Thoracic aorta (tissue), 2 donors: Measurements from ENCODE around the gene UTP11. TPM values are rescaled to one million over a fixed set of nuclear protein-coding genes. Genes with fewer than 3 reads are reported as not detected.

Experiments used
- ATAC-seq: fragments of 150-250 bp; one replicate; pipeline ENCODE4 v1.8.0; 2017; ENCODE audit warnings: low read depth; ENCODE audit not compliant: insufficient number of reproducible peaks, low FRiP score
- DNase-seq: peaks from one replicate; pipeline ENCODE4 v3.0.0-alpha.2; 2020; ENCODE audit warnings: low spot score
- H3K27ac ChIP-seq, 2 donors: fragments of 200-600 bp; sonication (generic); 1 replicate in 1 of 2; 2 replicates in 1 of 2; pipeline ENCODE4 v1.5.1; 2016; ENCODE audit warnings: mild to moderate bottlenecking in 2 of 2, moderate library complexity in 2 of 2
- H3K27me3 ChIP-seq: fragments of 200-600 bp; sonication (generic); replicated peaks from 2 replicates; pipeline ENCODE4 v1.6.0; 2016; ENCODE audit warnings: mild to moderate bottlenecking; ENCODE audit not compliant: insufficient read depth
- H3K36me3 ChIP-seq: fragments of 200-600 bp; sonication (generic); one replicate; pipeline ENCODE4 v1.5.1; 2016
- H3K4me1 ChIP-seq, 2 donors: fragments of 200-600 bp; sonication (generic); 1 replicate in 1 of 2; 2 replicates in 1 of 2; pipeline versions ENCODE4 v1.5.1 to v1.6.0; 2016; ENCODE audit warnings: low read depth in 2 of 2, mild to moderate bottlenecking in 1 of 2; ENCODE audit not compliant: control insufficient read depth in 1 of 2
- H3K4me3 ChIP-seq: fragments of 200-600 bp; sonication (generic); 2 replicates; pipeline ENCODE4 v1.5.1; 2016; ENCODE audit warnings: mild to moderate bottlenecking
- H3K9me3 ChIP-seq: fragments of 200-600 bp; sonication (generic); 2 replicates; pipeline ENCODE4 v1.5.1; 2016
- CTCF ChIP-seq: fragments of 200-600 bp; sonication (generic); IDR thresholded peaks from one replicate; pipeline ENCODE4 v1.5.1; 2019; ENCODE audit warnings: antibody characterized with exemption
- total RNA-seq, 2 donors: library from RNA; depleted of rRNA; stranded (reverse); fragments of >200 nt; gene quantifications; one replicate each; pipeline versions ENCODE4 v1.1.0 to v1.2.3, GENCODE V29; 2016

UTP11 gene
- total RNA-seq, 2 donors from 2014 or later: 14.6 to 76.9 TPM

- no peak for ATAC-seq
- Histone ChIP-seq H3K27ac (no peak overlapping the region), H3K36me3 (no peaks in the 10 kb centered on the region), H3K4me3 (no peak overlapping the region), H3K9me3 (no peaks in the 10 kb centered on the region), H3K27me3 (no peaks in the 10 kb centered on the region), H3K4me1 (no peaks in the 10 kb centered on the region)
- no peak for TF ChIP-seq CTCF
- DNase-seq: no peak
Measured at GRCh38 chr1:38073534-38074301, 61.2 kb downstream of the UTP11 start.

GRCh38 chr1:38074302-38074677 is 61.8 kb downstream of the UTP11 start:
- TF ChIP-seq CTCF: no peak
- H3K4me3 ChIP-seq: no peak overlapping the region
- H3K36me3 ChIP-seq: no peaks in the 10 kb centered on the region
- DNase-seq: no peak
- ATAC-seq: no peak
- H3K4me1 ChIP-seq: no peaks in the 10 kb centered on the region
- no peak overlapping the region for H3K27ac ChIP-seq
- no peaks in the 10 kb centered on the region for H3K27me3 ChIP-seq
- no peaks in the 10 kb centered on the region for H3K9me3 ChIP-seq

Other genes starting within 250 kb of the UTP11 start
- gene EPHA10, start 247.6 kb upstream of the UTP11 start, total RNA-seq: not detected
- gene MANEAL, start 218.9 kb upstream of the UTP11 start, total RNA-seq: 1 to 10 TPM; 1.8 TPM
- 10 to 100 TPM; 33.9 to 96.0 TPM for gene C1orf122, start 204.9 kb upstream of the UTP11 start, total RNA-seq
- 1 to 10 TPM; 8.7 to 9.7 TPM for gene YRDC, start 204.5 kb upstream of the UTP11 start, total RNA-seq
- 1 to 10 TPM; 4.5 to 9.3 TPM for gene MTF1, start 153.1 kb upstream of the UTP11 start, total RNA-seq
- gene INPP5B, start 65.7 kb upstream of the UTP11 start, total RNA-seq: 10 to 100 TPM; 44.2 to 44.5 TPM
- gene SF3A3, start 22.7 kb upstream of the UTP11 start, total RNA-seq: 10 to 100 TPM; 31.8 to 61.3 TPM
- 10 to 100 TPM; 57.0 to 90.7 TPM for gene FHL3, start 7.2 kb upstream of the UTP11 start, total RNA-seq
- gene POU3F1, start 34.1 kb downstream of the UTP11 start, total RNA-seq: not detected